HG03457 (cell line): ENCODE results near the gene CLDN2.
"Not testable (repeated sequence)": the region's sequence is repeated elsewhere in the genome, so short reads cannot be mapped to it uniquely, and the experiment has no call there.

Source experiments
- ATAC-seq: cut with Tn5 transposase; IDR thresholded peaks from one replicate; pipeline ENCODE4 v1.9.1; 2021; ENCODE audit warnings: moderate number of reproducible peaks; ENCODE audit not compliant: unreplicated experiment

Gene CLDN2

DNA sequence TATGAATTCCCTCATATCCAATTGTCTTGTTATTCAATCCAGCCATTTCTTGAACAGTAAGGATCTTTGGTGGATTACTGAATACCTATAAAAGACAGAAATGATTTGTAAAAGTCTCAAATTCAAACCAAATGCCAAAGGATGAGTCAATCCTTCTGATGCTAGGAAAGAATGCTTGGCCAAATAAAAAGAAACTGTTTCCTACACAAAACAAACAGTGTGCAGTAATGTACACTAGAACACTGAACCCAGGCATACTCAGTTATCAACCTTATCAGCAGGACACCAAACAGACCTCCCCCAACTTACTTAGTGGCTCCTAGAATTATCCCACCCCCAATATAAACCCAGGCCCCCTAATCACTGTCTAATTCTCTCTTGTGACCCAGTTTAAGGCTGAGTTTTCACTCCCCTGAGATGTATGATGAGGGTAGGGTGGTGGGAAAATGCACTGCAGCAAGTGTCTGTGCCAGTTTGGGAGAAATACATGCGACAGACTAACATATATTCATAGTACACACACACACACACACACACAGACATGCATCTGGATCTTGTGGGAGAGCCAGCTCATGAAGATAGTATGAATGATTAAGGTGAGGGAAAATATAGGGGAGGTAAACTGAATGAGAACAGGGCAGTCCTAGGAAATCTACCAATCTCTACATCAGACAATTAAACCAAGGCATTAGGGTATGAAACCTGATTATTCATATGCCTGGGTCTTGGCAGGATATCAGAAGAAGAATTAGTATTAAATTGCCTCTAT, 35.0 kb downstream of the CLDN2 start:
- ATAC-seq: no peak

DNA sequence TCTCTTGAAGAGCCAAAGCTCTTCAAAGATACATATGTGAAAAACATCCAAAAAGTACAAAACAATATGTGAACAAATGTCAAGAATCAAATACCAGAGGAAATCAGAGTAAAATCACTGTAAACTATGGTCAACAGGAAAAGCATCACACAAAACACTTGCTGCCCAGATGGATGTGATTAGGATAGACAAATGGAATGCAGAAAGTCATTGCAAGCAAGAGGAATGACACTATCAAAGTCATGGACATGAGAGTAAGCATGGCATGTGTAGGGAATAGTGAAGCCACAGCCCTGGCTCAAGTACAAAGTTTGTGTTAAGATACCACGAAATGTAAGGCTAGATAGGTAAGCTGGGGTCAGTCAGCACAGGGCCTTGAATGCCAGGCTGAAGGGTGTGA, 37.7 kb downstream of the CLDN2 start:
- ATAC-seq: no peak

DNA sequence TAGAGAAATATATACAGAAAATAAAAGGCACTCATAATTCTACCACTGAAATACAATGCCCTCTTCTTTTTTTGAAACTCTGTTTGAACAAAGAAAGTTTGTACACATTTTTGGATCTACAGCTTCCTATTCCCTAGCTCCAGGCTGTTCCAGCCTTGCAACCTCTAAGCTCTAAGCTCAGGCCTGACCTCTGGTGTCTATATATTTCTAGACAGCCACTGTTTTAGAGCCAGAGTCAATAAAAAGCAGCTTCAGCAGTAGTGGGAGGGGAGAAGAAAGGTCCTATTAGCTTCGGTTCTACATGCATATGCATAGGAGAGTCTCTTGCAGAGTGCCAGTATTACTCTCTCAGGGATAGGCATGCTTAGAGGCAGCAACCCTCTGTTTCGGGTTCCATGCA, 39.7 kb downstream of the CLDN2 start:
- ATAC-seq: no peak

DNA sequence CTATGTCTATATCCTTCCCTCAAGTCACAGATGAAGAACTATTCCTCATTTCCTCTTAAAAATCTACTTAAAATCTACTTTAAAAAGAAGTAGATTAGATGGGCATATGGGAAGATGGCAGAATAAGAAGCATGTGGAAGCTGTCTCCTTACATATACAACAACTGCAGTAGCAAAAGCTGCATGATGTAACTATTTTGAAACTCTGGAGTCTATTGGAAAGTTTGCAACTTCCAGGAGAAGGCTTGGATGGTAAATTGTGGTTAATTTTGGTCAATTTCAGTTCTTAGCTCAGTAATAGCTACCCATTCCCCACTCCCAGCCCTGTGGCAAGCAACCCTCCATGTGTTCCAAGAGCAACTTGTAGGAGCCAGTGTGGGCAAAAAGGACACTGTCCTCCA, 42.9 kb downstream of the CLDN2 start:
- ATAC-seq: no peak

DNA sequence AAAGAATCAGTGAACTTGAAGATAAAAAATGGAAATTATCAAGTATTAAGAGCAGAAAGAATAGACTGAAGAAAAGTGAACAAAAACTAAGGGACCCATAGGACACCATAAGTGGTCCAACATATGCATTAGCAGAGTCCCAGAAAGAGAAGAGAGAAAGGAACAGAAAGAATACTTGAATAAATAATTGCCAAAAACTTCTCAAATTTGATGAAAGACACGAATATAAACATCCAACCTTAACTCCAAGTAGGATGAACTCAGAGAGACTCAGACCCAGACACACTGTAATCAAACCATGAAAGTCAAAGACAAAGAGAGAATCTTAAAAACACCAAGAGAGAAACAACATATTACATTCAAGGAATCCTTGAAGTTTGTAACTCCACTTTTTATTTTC, 44.1 kb downstream of the CLDN2 start:
- ATAC-seq: no peak

DNA sequence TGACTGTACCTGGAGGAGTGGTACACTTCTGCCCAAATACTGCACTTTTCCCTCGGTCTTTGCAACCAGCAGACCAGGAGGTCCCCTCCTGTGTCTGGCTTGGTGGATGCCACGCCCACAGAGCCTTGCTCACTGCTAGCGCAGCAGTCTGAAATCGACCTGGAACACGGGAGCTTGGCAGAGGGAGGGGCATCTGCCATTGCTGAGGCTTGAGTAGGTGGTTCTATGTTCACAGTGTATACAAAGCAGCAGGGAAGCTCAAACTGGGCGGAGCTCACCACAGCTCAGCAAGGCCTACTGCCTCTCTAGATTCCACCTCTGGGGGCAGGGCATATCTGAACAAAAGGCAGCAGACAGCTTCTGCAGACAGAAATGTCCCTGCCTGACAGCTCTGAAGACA, 46.3 kb downstream of the CLDN2 start:
- ATAC-seq: not testable (repeated sequence)

- no peak for ATAC-seq
Measured at GRCh38 chrX:106972896-106973295, 52.7 kb downstream of the CLDN2 start.

GRCh38 chrX:106973433-106974149, 53.4 kb downstream of the CLDN2 start:
- ATAC-seq: no peak

GRCh38 chrX:106976416-106976815, 56.2 kb downstream of the CLDN2 start:
- no peak for ATAC-seq
